Activated naive CD4-positive, alpha-beta T cell treated with anti-CD3 and anti-CD28 coated beads, Interleukin-2, amount 50 U/mL, for 72 hours (primary cell): ENCODE results near the gene SGMS1. TPM values are rescaled to one million over a fixed set of nuclear protein-coding genes. Genes with fewer than 3 reads are reported as not detected.
"Not testable (repeated sequence)": the region's sequence is repeated elsewhere in the genome, so short reads cannot be mapped to it uniquely, and the experiment has no call there.

Source experiments
- ATAC-seq, 2 donors: fragments of 150-1000 bp; cut with Tn5 transposase; 2 replicates each; pipeline ENCODE4 v1.10.0; 2021; ENCODE audit warnings: mild to moderate bottlenecking in 2 of 2, moderate library complexity in 2 of 2
- DNase-seq, 2 donors: peaks; one replicate each; pipeline ENCODE4 v3.0.0; 2021 to 2022; ENCODE audit warnings: low spot score in 2 of 2
- H3K27ac Mint-ChIP-seq, 2 donors: one replicate each; pipeline ENCODE4 v1.8.0; 2022; ENCODE audit warnings: mild to moderate bottlenecking in 2 of 2, mixed read lengths in 2 of 2
- H3K36me3 Mint-ChIP-seq, 2 donors: one replicate each; pipeline ENCODE4 v1.8.0; 2022; ENCODE audit warnings: mixed read lengths in 2 of 2
- H3K9me3 Mint-ChIP-seq, 2 donors: one replicate each; pipeline ENCODE4 v1.8.0; 2022; ENCODE audit warnings: mixed read lengths in 2 of 2
- total RNA-seq, 2 donors: library from RNA; stranded (reverse); gene quantifications; one replicate each; pipeline ENCODE4 v1.2.3, GENCODE V29; 2022

Gene SGMS1
- total RNA-seq, 2 donors from 2014 or later, result 8.1 to 11.2 TPM

- not testable (repeated sequence) for DNase-seq, ATAC-seq, H3K9me3 Mint-ChIP-seq, H3K27ac Mint-ChIP-seq, H3K36me3 Mint-ChIP-seq
These were observed 23.6 kb upstream of the SGMS1 start for GRCh38 chr10:50647350-50647749.

- DNase-seq (no peak), ATAC-seq (no peak)
- Mint-ChIP-seq H3K9me3 (no peaks in the 10 kb centered on the region), H3K36me3 (no peaks in the 10 kb centered on the region), H3K27ac (no peak overlapping the region)
These were observed 21.5 kb upstream of the SGMS1 start for GRCh38 chr10:50645236-50645635.

GRCh38 chr10:50641626-50642025 lies 17.9 kb upstream of the SGMS1 start:
- DNase-seq (no peak), ATAC-seq (no peak)
- Mint-ChIP-seq H3K9me3 (no peaks in the 10 kb centered on the region), H3K36me3 (no peaks in the 10 kb centered on the region), H3K27ac (no peak overlapping the region)

GRCh38 chr10:50640238-50640637 lies 16.5 kb upstream of the SGMS1 start:
- no peaks in the 10 kb centered on the region for H3K36me3 Mint-ChIP-seq
- H3K27ac Mint-ChIP-seq, result no peak overlapping the region
- ATAC-seq (no peak), DNase-seq (no peak)
- H3K9me3 Mint-ChIP-seq, result no peaks in the 10 kb centered on the region

GRCh38 chr10:50636618-50637579 lies 13.1 kb upstream of the SGMS1 start:
- H3K36me3 Mint-ChIP-seq, result no peaks in the 10 kb centered on the region

GRCh38 chr10:50635286-50635685 lies 11.5 kb upstream of the SGMS1 start:
- ATAC-seq, result no peak

More at GRCh38 chr10:50636618-50637579, 13.1 kb upstream of the SGMS1 start:
- H3K9me3 Mint-ChIP-seq, result no peaks in the 10 kb centered on the region
- DNase-seq (peak in 1 of 2 donors; percentile 38), ATAC-seq (peak; percentile 96)
- peak overlapping the region in 1 of 2 donors; percentile 38 for H3K27ac Mint-ChIP-seq

GRCh38 chr10:50634479-50634878 lies 10.7 kb upstream of the SGMS1 start:
- DNase-seq (no peak), ATAC-seq (no peak)
- Mint-ChIP-seq H3K27ac (no peak overlapping the region), H3K36me3 (peaks cover 0 to 10% of the 10 kb centered on the region in 2 donors), H3K9me3 (no peaks in the 10 kb centered on the region)

More at GRCh38 chr10:50635286-50635685, 11.5 kb upstream of the SGMS1 start:
- Mint-ChIP-seq H3K27ac (no peak overlapping the region), H3K9me3 (no peaks in the 10 kb centered on the region), H3K36me3 (peaks cover 0 to 3% of the 10 kb centered on the region in 2 donors)
- DNase-seq, result no peak

- H3K36me3 Mint-ChIP-seq, result peaks cover 5 to 10% of the 10 kb centered on the region in 2 donors
- DNase-seq (no peak), ATAC-seq (no peak)
- H3K27ac Mint-ChIP-seq, result no peak overlapping the region
- no peaks in the 10 kb centered on the region for H3K9me3 Mint-ChIP-seq
These were observed 7.3 kb upstream of the SGMS1 start for GRCh38 chr10:50631052-50631451.

- ATAC-seq, result peak; percentile 62 to 82
- H3K27ac Mint-ChIP-seq, result peak overlapping the region; percentile 5 to 61
- H3K9me3 Mint-ChIP-seq, result no peaks in the 10 kb centered on the region
- H3K36me3 Mint-ChIP-seq, result peaks cover 5 to 16% of the 10 kb centered on the region in 2 donors
- DNase-seq, result peak in 1 of 2 donors; percentile 22
These were observed 5.9 kb upstream of the SGMS1 start for GRCh38 chr10:50629495-50630122.

- peaks cover 5 to 16% of the 10 kb centered on the region in 2 donors for H3K36me3 Mint-ChIP-seq
- DNase-seq (no peak), ATAC-seq (no peak)
- no peak overlapping the region for H3K27ac Mint-ChIP-seq
- H3K9me3 Mint-ChIP-seq, result no peaks in the 10 kb centered on the region
These were observed 4.1 kb upstream of the SGMS1 start for GRCh38 chr10:50627896-50628295.

GRCh38 chr10:50627443-50627842 lies 3.7 kb upstream of the SGMS1 start:
- H3K9me3 Mint-ChIP-seq, result no peaks in the 10 kb centered on the region
- ATAC-seq, result no peak

GRCh38 chr10:50625649-50626132 lies 1.9 kb upstream of the SGMS1 start:
- Mint-ChIP-seq H3K36me3 (peaks cover 5 to 24% of the 10 kb centered on the region in 2 donors), H3K9me3 (no peaks in the 10 kb centered on the region), H3K27ac (peak overlapping the region; percentile 90 to 94)
- ATAC-seq (no peak), DNase-seq (no peak)

More at GRCh38 chr10:50627443-50627842, 3.7 kb upstream of the SGMS1 start:
- H3K27ac Mint-ChIP-seq, result no peak overlapping the region
- H3K36me3 Mint-ChIP-seq, result peaks cover 5 to 19% of the 10 kb centered on the region in 2 donors
- DNase-seq, result no peak

GRCh38 chr10:50624866-50625501 lies 1.2 kb upstream of the SGMS1 start:
- H3K9me3 Mint-ChIP-seq, result no peaks in the 10 kb centered on the region
- ATAC-seq, result peak; percentile 41 to 59
- H3K27ac Mint-ChIP-seq, result peak overlapping the region; percentile 90 to 94
- H3K36me3 Mint-ChIP-seq, result peaks cover 5 to 18% of the 10 kb centered on the region in 2 donors
- peak in 1 of 2 donors; percentile 52 for DNase-seq

GRCh38 chr10:50624413-50624865 lies 683 bp upstream of the SGMS1 start:
- ATAC-seq (peak; percentile 72 to 77), DNase-seq (peak; percentile 96)
- Mint-ChIP-seq H3K9me3 (no peaks in the 10 kb centered on the region), H3K36me3 (peaks cover 5 to 13% of the 10 kb centered on the region in 2 donors), H3K27ac (peak overlapping the region; percentile 94 to 97)

- Mint-ChIP-seq H3K9me3 (no peaks in the 10 kb centered on the region), H3K36me3 (peaks cover 5 to 13% of the 10 kb centered on the region in 2 donors), H3K27ac (peak overlapping the region; percentile 80 to 94)
- DNase-seq, result peak; percentile 40 to 71
- peak; percentile 9 to 16 for ATAC-seq
These were observed 772 bp downstream of the SGMS1 start for GRCh38 chr10:50622706-50623662.
